Midbrain (tissue), 1 donor: Measurements from ENCODE around the gene ZBTB44.

Experiments
- DNase-seq: peaks from one replicate; lab custom pipeline; 2025; lab: John Stamatoyannopoulos, UW

The ZBTB44 gene

GRCh38 chr11:130177782-130178181 lies 136.9 kb downstream of the ZBTB44 start:
- no peak for DNase-seq
